GM12878 (cell line): ENCODE results near the gene LMO7. TPM values are rescaled to one million over a fixed set of nuclear protein-coding genes. Genes with fewer than 3 reads are reported as not detected.

ENCODE experiments used
- ATAC-seq: fragments of 200-7000 bp; cut with Tn5 transposase; 3 replicates; pipeline ENCODE4 v1.9.1; 2020; ENCODE audit warnings: mild to moderate bottlenecking, moderate library complexity
- BruUV-seq: library from RNA; stranded (reverse); fragments of 400-500 nt; replicated peaks from 2 replicates; lab custom pipeline; 2021; lab: Mats Ljungman, UMichigan
- CTCF ChIA-PET: fragments of 300-600 bp; sonication (Branson Sonifier 250); formaldehyde crosslinking; extraction: SDS; loops from one replicate; lab custom pipeline; 2021; ENCODE audit warnings: inconsistent platforms; lab: Yijun Ruan, JAX
- POLR2A ChIA-PET: fragments of 350-600 bp; formaldehyde crosslinking; extraction: SDS; loops from one replicate; lab custom pipeline; 2021; ENCODE audit warnings: inconsistent platforms; lab: Charles Lee
- RAD21 ChIA-PET: fragments of 300-600 bp; sonication (Branson Sonifier 250); formaldehyde crosslinking; loops from one replicate; lab custom pipeline; 2023; ENCODE audit warnings: antibody characterized with exemption; ENCODE audit not compliant: unreplicated experiment; lab: Charles Lee
- SMC1A ChIA-PET: fragments of 300-600 bp; sonication (Branson Sonifier 250); formaldehyde crosslinking; loops from one replicate; lab custom pipeline; 2023; ENCODE audit not compliant: unreplicated experiment, uncharacterized antibody; lab: Charles Lee
- DNase-seq: peaks from one replicate; pipeline ENCODE4 v3.0.0-alpha.2; 2011; ENCODE audit warnings: low read depth, low spot score
- FAIRE-seq: peaks from 3 replicates; lab custom pipeline; 2011; peaks lifted over from hg19 to GRCh38; lab: Jason Lieb, UNC
- H2AFZ ChIP-seq: 2 replicates; pipeline ENCODE4 v1.6.0; 2011; ENCODE audit warnings: low read depth, low read length, control low read depth; ENCODE audit not compliant: control insufficient read depth
- H3K27ac ChIP-seq: 2 replicates; pipeline ENCODE4 v1.5.1; 2011; ENCODE audit warnings: control low read depth; ENCODE audit not compliant: control insufficient read depth, insufficient read depth
- H3K27me3 ChIP-seq, 2 experiments: replicated peaks in 1 of 2; 2 replicates each; pipeline versions ENCODE4 v1.6.0 to v1.6.1; 2011; ENCODE audit warnings: low read length in 1 of 2; ENCODE audit not compliant: control insufficient read depth in 2 of 2, insufficient read depth in 2 of 2
- H3K36me3 ChIP-seq, 2 experiments: 2 replicates each; pipeline ENCODE4 v1.5.1; 2011; ENCODE audit warnings: low read length in 1 of 2; ENCODE audit not compliant: control insufficient read depth in 2 of 2, insufficient read depth in 2 of 2
- H3K4me1 ChIP-seq: 2 replicates; pipeline ENCODE4 v1.6.1; 2011; ENCODE audit warnings: mild to moderate bottlenecking, low read length, moderate library complexity, mixed read lengths; ENCODE audit not compliant: control insufficient read depth, insufficient read depth
- H3K4me2 ChIP-seq: 2 replicates; pipeline ENCODE4 v1.6.0; 2011; ENCODE audit warnings: control low read depth; ENCODE audit not compliant: control insufficient read depth, insufficient read depth
- H3K4me3 ChIP-seq: fragments of 200-600 bp; sonication (generic); 2 replicates; pipeline ENCODE4 v1.5.1; 2016
- H3K79me2 ChIP-seq: 2 replicates; pipeline ENCODE4 v1.6.0; 2011; ENCODE audit warnings: low read length; ENCODE audit not compliant: control insufficient read depth, insufficient read depth
- H3K9ac ChIP-seq: 2 replicates; pipeline ENCODE4 v1.8.0; 2011; ENCODE audit warnings: low read length, control low read depth, mixed read lengths; ENCODE audit not compliant: control insufficient read depth, insufficient read depth
- H3K9me3 ChIP-seq: replicated peaks from 3 replicates; pipeline ENCODE4 v1.5.1; 2011; ENCODE audit warnings: mild to moderate bottlenecking, low read length; ENCODE audit not compliant: control insufficient read depth, insufficient read depth
- H4K20me1 ChIP-seq: 2 replicates; pipeline ENCODE4 v1.6.0; 2011; ENCODE audit not compliant: control insufficient read depth, insufficient read depth
- BHLHE40 ChIP-seq, 2 experiments: fragments of 450-650 bp in 1 of 2; IDR thresholded peaks; 2 replicates each; pipeline ENCODE4 v1.6.1; 2011 to 2017; ENCODE audit warnings: low read depth in 2 of 2, borderline replicate concordance in 1 of 2, improper control_type of control experiment in 1 of 2, low read length in 1 of 2, mild to moderate bottlenecking in 1 of 2
- GATAD2B ChIP-seq: fragments of 450-650 bp; conservative IDR thresholded peaks from 2 replicates; pipeline ENCODE4 v1.6.1; 2017; ENCODE audit warnings: low read depth, mild to moderate bottlenecking, moderate library complexity
- NRF1 ChIP-seq: conservative IDR thresholded peaks from 2 replicates; pipeline ENCODE4 v1.6.1; 2011; ENCODE audit warnings: mild to moderate bottlenecking, low read depth, low read length, improper control_type of control experiment
- POLR2A ChIP-seq: IDR thresholded peaks from 2 replicates; pipeline ENCODE4 v1.6.1; 2011; ENCODE audit warnings: low read depth, mild to moderate bottlenecking, low read length
- POLR2AphosphoS5 ChIP-seq: IDR thresholded peaks from 2 replicates; pipeline ENCODE4 v1.6.1; 2011; ENCODE audit warnings: mild to moderate bottlenecking, low read length, inconsistent platforms
- SMAD5 ChIP-seq: IDR thresholded peaks from 2 replicates; pipeline ENCODE4 v1.6.1; 2016; ENCODE audit warnings: antibody characterized with exemption, low read depth
- SMARCA5 ChIP-seq: fragments of 450-650 bp; IDR thresholded peaks from 2 replicates; pipeline ENCODE4 v1.6.1; 2017; ENCODE audit warnings: mild to moderate bottlenecking
- TCF3 ChIP-seq: IDR thresholded peaks from 2 replicates; pipeline ENCODE4 v1.6.1; 2012; ENCODE audit warnings: low read depth, mild to moderate bottlenecking, low read length, borderline replicate concordance; ENCODE audit not compliant: insufficient read depth
- YBX1 ChIP-seq: fragments of 450-650 bp; IDR thresholded peaks from 2 replicates; pipeline ENCODE4 v1.6.1; 2016; ENCODE audit warnings: antibody characterized with exemption
- YY1 ChIP-seq: IDR thresholded peaks from 2 replicates; pipeline ENCODE4 v1.6.1; 2011; ENCODE audit warnings: low read depth, mild to moderate bottlenecking, low read length
- ZNF217 ChIP-seq: fragments of 450-650 bp; IDR thresholded peaks from 2 replicates; pipeline ENCODE4 v1.6.1; 2017; ENCODE audit warnings: antibody characterized with exemption, mild to moderate bottlenecking
- WGBS: methylation state at CpG from one replicate; pipeline ENCODE4 v1.1.6; 2016; ENCODE audit warnings: low lambda C conversion rate; ENCODE audit not compliant: insufficient replicate concordance, insufficient coverage; ENCODE audit errors: missing lambda C conversion rate; 5-methylcytosine and 5-hydroxymethylcytosine counted together
- in situ Hi-C: fragments of 300-500 bp; cut with MboI; formaldehyde crosslinking; loops from 9 replicates; pipeline ENCODE4 v1.14.3; 2018; ENCODE audit warnings: mixed read lengths
- intact Hi-C: fragments of 100-400 bp; cut with micrococcal nuclease; formaldehyde crosslinking; loops from one replicate; pipeline ENCODE4 v1.14.2; 2022; ENCODE audit not compliant: unreplicated experiment
- polyA plus RNA-seq, 11 experiments: library from polyadenylated mRNA; depleted of rRNA in 4 of 11; unstranded in 6 of 11; stranded (reverse) in 5 of 11; fragments of >200 nt; fragmentation: Nextera tagmentation in 4 of 11; fragmentation: Illumina TruSeq in 1 of 11; extraction: Ambion mirVana in 4 of 11; extraction: Trizol in 1 of 11; gene quantifications; 1 replicate in 1 of 11; 2 replicates in 10 of 11; pipeline versions ENCODE4 v1.2.1 to v1.2.3, GENCODE V29; 2011 to 2016; ENCODE audit warnings: inconsistent platforms in 2 of 11, missing spikeins in 2 of 11, low read depth in 1 of 11
- total RNA-seq, 4 experiments: library from RNA; depleted of rRNA in 3 of 4; stranded (reverse); fragments of >200 nt in 3 of 4; fragmentation: Illumina TruSeq in 1 of 4; extraction: Trizol in 1 of 4; gene quantifications; 2 replicates each; pipeline versions ENCODE4 v1.2.1 to v1.2.3, GENCODE V29; 2013 to 2021
- TF ChIP-seq, protein P1 (sequence below): fragments of 450-650 bp; formaldehyde crosslinking; IDR thresholded peaks from 2 replicates; pipeline ENCODE4 v1.5.0; 2022; ENCODE audit warnings: mild to moderate bottlenecking, missing genetic modification characterization
- TF ChIP-seq, protein P2 (sequence below): fragments of 450-650 bp; formaldehyde crosslinking; IDR thresholded peaks from 2 replicates; pipeline ENCODE4 v1.4.0; 2022; ENCODE audit warnings: mild to moderate bottlenecking, moderate library complexity

Gene LMO7
- total and polyA plus RNA-seq, 10 of the 15 experiments (the other 5 are each of a cell fraction or from before 2014, with no cell fraction given): 8.5 to 67.8 (median 36.8) TPM

- TF ChIP-seq, protein P1, sequence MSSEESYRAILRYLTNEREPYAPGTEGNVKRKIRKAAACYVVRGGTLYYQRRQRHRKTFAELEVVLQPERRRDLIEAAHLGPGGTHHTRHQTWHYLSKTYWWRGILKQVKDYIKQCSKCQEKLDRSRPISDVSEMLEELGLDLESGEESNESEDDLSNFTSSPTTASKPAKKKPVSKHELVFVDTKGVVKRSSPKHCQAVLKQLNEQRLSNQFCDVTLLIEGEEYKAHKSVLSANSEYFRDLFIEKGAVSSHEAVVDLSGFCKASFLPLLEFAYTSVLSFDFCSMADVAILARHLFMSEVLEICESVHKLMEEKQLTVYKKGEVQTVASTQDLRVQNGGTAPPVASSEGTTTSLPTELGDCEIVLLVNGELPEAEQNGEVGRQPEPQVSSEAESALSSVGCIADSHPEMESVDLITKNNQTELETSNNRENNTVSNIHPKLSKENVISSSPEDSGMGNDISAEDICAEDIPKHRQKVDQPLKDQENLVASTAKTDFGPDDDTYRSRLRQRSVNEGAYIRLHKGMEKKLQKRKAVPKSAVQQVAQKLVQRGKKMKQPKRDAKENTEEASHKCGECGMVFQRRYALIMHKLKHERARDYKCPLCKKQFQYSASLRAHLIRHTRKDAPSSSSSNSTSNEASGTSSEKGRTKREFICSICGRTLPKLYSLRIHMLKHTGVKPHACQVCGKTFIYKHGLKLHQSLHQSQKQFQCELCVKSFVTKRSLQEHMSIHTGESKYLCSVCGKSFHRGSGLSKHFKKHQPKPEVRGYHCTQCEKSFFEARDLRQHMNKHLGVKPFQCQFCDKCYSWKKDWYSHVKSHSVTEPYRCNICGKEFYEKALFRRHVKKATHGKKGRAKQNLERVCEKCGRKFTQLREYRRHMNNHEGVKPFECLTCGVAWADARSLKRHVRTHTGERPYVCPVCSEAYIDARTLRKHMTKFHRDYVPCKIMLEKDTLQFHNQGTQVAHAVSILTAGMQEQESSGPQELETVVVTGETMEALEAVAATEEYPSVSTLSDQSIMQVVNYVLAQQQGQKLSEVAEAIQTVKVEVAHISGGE (CRISPR knock-in tag): no peak
- TF ChIP-seq ZNF217 (peak; percentile 1; the same call in 1 of the 2 replicates), POLR2AphosphoS5 (no peak), YBX1 (no peak), BHLHE40 (IDR thresholded peaks at IDR 0.05; ENCODE audit: borderline replicate concordance in 1 of 2, low read depth in 2 of 2, low read length in 1 of 2) (no peak)
Measured at GRCh38 chr13:75762955-75763354, 126.8 kb downstream of the LMO7 start (continued).

DNA sequence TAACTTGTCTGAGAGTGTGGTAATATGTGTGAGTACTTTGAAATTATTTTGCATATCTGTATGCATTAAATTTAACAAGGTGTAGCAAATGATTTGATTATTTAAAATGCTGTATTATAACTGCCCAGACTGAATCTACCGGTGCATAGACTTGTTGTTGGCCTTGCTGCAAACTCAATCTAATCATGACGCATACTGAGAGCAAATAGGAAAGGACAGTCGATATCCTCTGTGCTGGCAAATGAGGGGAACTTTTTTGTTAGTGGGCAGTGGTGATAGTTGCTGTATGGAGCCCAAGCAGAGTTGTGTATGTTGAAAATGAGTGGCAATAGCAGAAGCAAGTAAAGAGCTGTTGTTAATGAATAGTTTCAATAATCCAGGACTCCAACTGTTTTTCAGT lies 127.4 kb downstream of the LMO7 start:
- WGBS: 83% methylated on average over 3 of the region's 3 CpGs
- FAIRE-seq (no peak), DNase-seq (no peak), ATAC-seq (no peak)
- Histone ChIP-seq H3K4me3 (no peak overlapping the region), H3K27me3 (no peaks in the 10 kb centered on the region), H3K27ac (peak overlapping the region; percentile 32; the same call in 1 of the 2 replicates), H3K9me3 (peaks cover 7% of the 10 kb centered on the region), H3K4me1 (peaks cover 15% of the 10 kb centered on the region), H3K79me2 (peaks cover 5% of the 10 kb centered on the region; the same call in 1 of the 2 replicates), H3K36me3 (no peaks in the 10 kb centered on the region; a peak in 1 of 4 replicates), H2AFZ (no peak overlapping the region), H4K20me1 (no peaks in the 10 kb centered on the region), H3K9ac (no peak overlapping the region), H3K4me2 (no peak overlapping the region)
- ChIA-PET SMC1A (interaction anchor here (1.0 to 7.5 kb wide), 8 partner anchors 9 to 107 kb away, joined by 5 to 82 read pairs (median 16); no protein-coding TSS in a partner anchor), POLR2A (interaction anchor here (0.7 to 1.9 kb wide), 3 partner anchors 10 to 48 kb away, joined by 3 to 4 read pairs (median 4); no protein-coding TSS in a partner anchor), RAD21 (interaction anchor here (0.8 to 5.6 kb wide), 7 partner anchors 20 to 67 kb away, joined by 3 to 72 read pairs (median 4); no protein-coding TSS in a partner anchor), CTCF (interaction anchor here (1.0 to 4.9 kb wide), 5 partner anchors 16 to 107 kb away, joined by 3 to 55 read pairs (median 4); no protein-coding TSS in a partner anchor)
- intact Hi-C loops (no loop called here), in situ Hi-C loops (no loop called here)
- no TSS peak for BruUV-seq
- no peak for TF ChIP-seq YY1
- no peak for TF ChIP-seq POLR2A
- TF ChIP-seq NRF1: no peak
- TF ChIP-seq, protein P2, sequence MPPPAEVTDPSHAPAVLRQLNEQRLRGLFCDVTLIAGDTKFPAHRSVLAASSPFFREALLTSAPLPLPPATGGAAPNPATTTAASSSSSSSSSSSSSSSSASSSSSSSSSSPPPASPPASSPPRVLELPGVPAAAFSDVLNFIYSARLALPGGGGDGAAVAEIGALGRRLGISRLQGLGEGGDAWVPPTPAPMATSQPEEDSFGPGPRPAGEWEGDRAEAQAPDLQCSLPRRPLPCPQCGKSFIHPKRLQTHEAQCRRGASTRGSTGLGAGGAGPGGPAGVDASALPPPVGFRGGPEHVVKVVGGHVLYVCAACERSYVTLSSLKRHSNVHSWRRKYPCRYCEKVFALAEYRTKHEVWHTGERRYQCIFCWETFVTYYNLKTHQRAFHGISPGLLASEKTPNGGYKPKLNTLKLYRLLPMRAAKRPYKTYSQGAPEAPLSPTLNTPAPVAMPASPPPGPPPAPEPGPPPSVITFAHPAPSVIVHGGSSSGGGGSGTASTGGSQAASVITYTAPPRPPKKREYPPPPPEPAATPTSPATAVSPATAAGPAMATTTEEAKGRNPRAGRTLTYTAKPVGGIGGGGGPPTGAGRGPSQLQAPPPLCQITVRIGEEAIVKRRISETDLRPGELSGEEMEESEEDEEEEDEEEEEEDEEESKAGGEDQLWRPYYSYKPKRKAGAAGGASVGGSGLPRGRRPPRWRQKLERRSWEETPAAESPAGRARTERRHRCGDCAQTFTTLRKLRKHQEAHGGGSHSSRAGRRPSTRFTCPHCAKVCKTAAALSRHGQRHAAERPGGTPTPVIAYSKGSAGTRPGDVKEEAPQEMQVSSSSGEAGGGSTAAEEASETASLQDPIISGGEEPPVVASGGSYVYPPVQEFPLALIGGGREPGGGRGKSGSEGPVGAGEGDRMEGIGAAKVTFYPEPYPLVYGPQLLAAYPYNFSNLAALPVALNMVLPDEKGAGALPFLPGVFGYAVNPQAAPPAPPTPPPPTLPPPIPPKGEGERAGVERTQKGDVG (CRISPR knock-in tag): no peak
- TF ChIP-seq, protein P1 (CRISPR knock-in tag): no peak
- no peak for TF ChIP-seq TCF3
- TF ChIP-seq GATAD2B: no peak
- TF ChIP-seq SMARCA5: no peak
- TF ChIP-seq SMAD5: no peak
